ENCODE results near the gene KLF18. TPM values are rescaled to one million over a fixed set of nuclear protein-coding genes. Genes with fewer than 3 reads are reported as not detected.

KLF18 gene
- total RNA-seq, 2 donors from 2014 or later = not detected

DNA sequence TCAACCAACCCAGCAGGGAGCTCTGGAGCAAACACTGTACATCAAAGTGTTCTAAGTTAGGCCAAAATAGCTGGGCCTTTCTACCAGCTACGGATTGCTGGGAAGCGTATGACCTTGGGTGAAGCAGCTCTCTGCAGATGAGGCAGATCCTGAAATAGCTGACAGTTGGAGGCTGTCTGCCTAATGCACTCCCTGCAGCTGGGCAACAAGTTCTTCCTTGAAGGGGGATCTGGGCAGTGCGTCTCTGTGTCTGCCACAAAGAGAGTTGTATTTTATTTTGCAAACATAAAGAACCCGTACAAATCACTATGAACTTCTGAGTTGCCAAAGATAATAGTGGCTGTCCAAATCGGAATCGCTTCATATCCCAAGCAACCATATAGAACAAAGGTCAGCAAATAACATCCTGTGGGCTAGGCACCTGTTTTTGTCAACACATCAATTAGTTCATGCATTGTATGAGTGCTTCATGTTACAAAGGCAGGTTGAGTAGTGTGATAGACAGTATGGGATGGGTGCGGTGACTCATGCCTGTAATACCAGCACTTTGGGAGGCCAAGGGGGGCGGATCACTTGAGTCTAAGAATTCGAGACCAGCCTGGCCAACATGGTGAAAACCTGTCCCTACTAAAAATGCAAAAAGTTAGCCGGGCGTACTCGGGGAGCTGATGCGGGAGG is 51.9 kb downstream of the KLF18 start:
- DNase-seq = no peak
- no peak overlapping the region for H3K27ac Mint-ChIP-seq
- H3K27me3 Mint-ChIP-seq = peaks cover 50% of the 10 kb centered on the region
- H3K9me3 ChIP-seq (ENCODE audit: control insufficient read depth, low read length, poor library complexity, severe bottlenecking) = no peaks in the 10 kb centered on the region
- H3K36me3 Mint-ChIP-seq (ENCODE audit: low read depth) = peaks cover 9% of the 10 kb centered on the region
- H3K4me3 Mint-ChIP-seq = no peak overlapping the region
- no peak for ATAC-seq
- H3K4me1 Mint-ChIP-seq = peaks cover 3% of the 10 kb centered on the region

Other genes with a start within 250 kb of the KLF18 start
- gene ARTN, start 207.8 kb downstream of the KLF18 start, total RNA-seq = under 1 TPM; 0.52 to 0.65 TPM
- gene IPO13, start 194.7 kb downstream of the KLF18 start, total RNA-seq = 10 to 100 TPM; 10.6 to 12.5 TPM
- 10 to 100 TPM; 17.7 to 24.4 TPM for gene DPH2, start 171.6 kb downstream of the KLF18 start, total RNA-seq
- gene ATP6V0B, start 166.7 kb downstream of the KLF18 start, total RNA-seq = 10 to 100 TPM; 72.1 to 80.5 TPM
- gene B4GALT2, start 162.4 kb downstream of the KLF18 start, total RNA-seq = 1 to 10 TPM; 2.8 to 3.4 TPM
- gene CCDC24, start 150.0 kb downstream of the KLF18 start, total RNA-seq = 1 to 10 TPM; 1.4 to 1.5 TPM
- under 1 TPM in 1 of 2 donors, not detected in 1; 0.62 TPM for gene SLC6A9, start 110.2 kb downstream of the KLF18 start, total RNA-seq
- gene KLF17, start 22.8 kb downstream of the KLF18 start, total RNA-seq = not detected
- 10 to 100 TPM; 52.9 to 59.1 TPM for gene DMAP1, start 71.8 kb upstream of the KLF18 start, total RNA-seq
- gene ERI3, start 213.6 kb upstream of the KLF18 start, total RNA-seq = 10 to 100 TPM; 22.6 to 25.7 TPM